ENCODE measurements around the gene TMEM269.

The TMEM269 gene

GRCh38 chr1:42815941-42816584, 31.3 kb downstream of the TMEM269 start:
- DNase-seq (ENCODE audit: extremely low read depth, low read depth): no peak

GRCh38 chr1:42816585-42817439, 32.0 kb downstream of the TMEM269 start, which contains the start of the genes ERMAP and SVBP:
TSS of gene ERMAP (plus strand) at chr1:42817122. CDS start at chr1:42830449, 13,327 bp downstream.
TSS of gene SVBP (minus strand) at chr1:42817397. CDS start at chr1:42816544, 853 bp downstream.
- TF ChIP-seq CTCF (IDR thresholded peaks at IDR 0.05; ENCODE audit: low read depth, low read length): no peak
- DNase-seq (ENCODE audit: extremely low read depth, low read depth): peak; percentile 63

More at GRCh38 chr1:42815941-42816584, 31.3 kb downstream of the TMEM269 start:
- no peak for TF ChIP-seq CTCF (IDR thresholded peaks at IDR 0.05; ENCODE audit: low read depth, low read length)

GRCh38 chr1:42817440-42817767, 32.6 kb downstream of the TMEM269 start:
- no peak for DNase-seq (ENCODE audit: extremely low read depth, low read depth)
- no peak for TF ChIP-seq CTCF (IDR thresholded peaks at IDR 0.05; ENCODE audit: low read depth, low read length)

GRCh38 chr1:42817976-42818375, 33.2 kb downstream of the TMEM269 start:
- DNase-seq (ENCODE audit: extremely low read depth, low read depth): no peak
- no peak for TF ChIP-seq CTCF (IDR thresholded peaks at IDR 0.05; ENCODE audit: low read depth, low read length)

- no peak for DNase-seq (ENCODE audit: extremely low read depth, low read depth)
- no peak for TF ChIP-seq CTCF (IDR thresholded peaks at IDR 0.05; ENCODE audit: low read depth, low read length)
Measured at GRCh38 chr1:42820813-42821212, 36.0 kb downstream of the TMEM269 start.

GRCh38 chr1:42821690-42822089, 36.9 kb downstream of the TMEM269 start:
- DNase-seq (ENCODE audit: extremely low read depth, low read depth): no peak
- TF ChIP-seq CTCF (IDR thresholded peaks at IDR 0.05; ENCODE audit: low read depth, low read length): no peak

- peak; percentile 38 for DNase-seq (ENCODE audit: extremely low read depth, low read depth)
- no peak for TF ChIP-seq CTCF (IDR thresholded peaks at IDR 0.05; ENCODE audit: low read depth, low read length)
Measured at GRCh38 chr1:42822800-42823392, 38.1 kb downstream of the TMEM269 start.

All from AG09319 (cell line).